HCT116 (cell line): Measurements from ENCODE around the gene CYP3A5. TPM values are rescaled to one million over a fixed set of nuclear protein-coding genes. Genes with fewer than 3 reads are reported as not detected.
A peak's percentile ranks its signal among the peaks of the same experiment; 100 is the strongest.

ENCODE experiments used
- ATAC-seq: fragments of 200-7000 bp; cut with Tn5 transposase; 2 replicates; pipeline ENCODE4 v1.9.1; 2020; ENCODE audit warnings: mild to moderate bottlenecking, moderate library complexity
- BruUV-seq: library from RNA; stranded (reverse); fragments of 400-500 nt; replicated peaks from 2 replicates; lab custom pipeline; 2021; lab: Mats Ljungman, UMichigan
- CTCF ChIA-PET: fragments of 300-600 bp; sonication (Branson Sonifier 250); formaldehyde crosslinking; loops from one replicate; lab custom pipeline; 2021; ENCODE audit warnings: antibody characterized with exemption; lab: Charles Lee
- POLR2A ChIA-PET: fragments of 300-600, 350-600 bp; sonication (Branson Sonifier 250); formaldehyde crosslinking; loops from one replicate; lab custom pipeline; 2021; ENCODE audit warnings: antibody characterized with exemption; lab: Charles Lee
- RAD21 ChIA-PET, 2 experiments: fragments of 300-600 bp; sonication (Branson Sonifier 250); formaldehyde crosslinking; loops; one replicate each; lab custom pipeline; 2023; ENCODE audit warnings: low total read pairs in 2 of 2; ENCODE audit not compliant: uncharacterized antibody in 2 of 2, unreplicated experiment in 2 of 2, low non-redundant PET in 1 of 2; lab: Charles Lee
- DNase-seq: peaks from one replicate; pipeline ENCODE4 v3.0.0-alpha.2; 2010; ENCODE audit warnings: low read depth, low spot score
- H2AFZ ChIP-seq: fragments of 200-600 bp; shearing (Covaris generic), sonication (generic); 2 replicates; pipeline ENCODE4 v1.6.1; 2017; ENCODE audit warnings: low read depth, mixed run types, mixed read lengths, antibody characterized with exemption, low read length; ENCODE audit not compliant: poor library complexity, severe bottlenecking
- H3K27ac ChIP-seq: 2 replicates; pipeline ENCODE4 v1.5.1; 2012; ENCODE audit warnings: low read depth, low read length
- H3K27me3 ChIP-seq: fragments of 200-600 bp; sonication (generic); 2 replicates; pipeline ENCODE4 v1.6.1; 2016; ENCODE audit warnings: mixed run types, low read length, mixed read lengths; ENCODE audit not compliant: insufficient read depth
- H3K36me3 ChIP-seq, 2 experiments: fragments of 200-500 bp in 1 of 2; fragments of 200-600 bp in 1 of 2; sonication (Bioruptor generic) in 1 of 2; sonication (generic) in 1 of 2; 2 replicates each; pipeline versions ENCODE4 v1.5.1 to v1.6.1; 2014 to 2016; ENCODE audit warnings: low read length in 2 of 2, inconsistent platforms in 1 of 2, mixed read lengths in 1 of 2, mixed run types in 1 of 2; ENCODE audit not compliant: insufficient read depth in 2 of 2, control insufficient read depth in 1 of 2
- H3K4me1 ChIP-seq, 2 experiments: fragments of 200-600 bp in 1 of 2; sonication (generic) in 1 of 2; 2 replicates each; pipeline versions ENCODE4 v1.5.1 to v1.6.1; 2012 to 2017; ENCODE audit warnings: low read length in 2 of 2, inconsistent platforms in 1 of 2, mild to moderate bottlenecking in 1 of 2, mixed read lengths in 1 of 2, mixed run types in 1 of 2, moderate library complexity in 1 of 2; ENCODE audit not compliant: insufficient read depth in 2 of 2, control insufficient read depth in 1 of 2
- H3K4me2 ChIP-seq: fragments of 200-600 bp; sonication (generic); 2 replicates; pipeline ENCODE4 v1.6.1; 2017; ENCODE audit warnings: mixed run types, low read length, mixed read lengths
- H3K4me3 ChIP-seq, 2 experiments: fragments of 200-600 bp in 1 of 2; sonication (generic) in 1 of 2; replicated peaks in 1 of 2; 2 replicates each; pipeline ENCODE4 v1.5.1; 2011 to 2016; ENCODE audit warnings: low read length in 2 of 2, control low read depth in 1 of 2, low read depth in 1 of 2, mild to moderate bottlenecking in 1 of 2, mixed read lengths in 1 of 2, mixed run types in 1 of 2
- H3K79me2 ChIP-seq: fragments of 200-600 bp; sonication (generic); 2 replicates; pipeline ENCODE4 v1.6.1; 2017; ENCODE audit warnings: mild to moderate bottlenecking, mixed run types, low read length, moderate library complexity, mixed read lengths; ENCODE audit not compliant: insufficient read depth
- H3K9ac ChIP-seq: fragments of 200-600 bp; sonication (generic); 2 replicates; pipeline ENCODE4 v1.6.1; 2016; ENCODE audit warnings: low read length, mixed read lengths
- H3K9me2 ChIP-seq: fragments of 200-600 bp; sonication (generic), shearing (Covaris generic); 2 replicates; pipeline ENCODE4 v1.6.1; 2017; ENCODE audit warnings: mixed run types, mild to moderate bottlenecking, moderate library complexity; ENCODE audit not compliant: insufficient read depth
- H3K9me3 ChIP-seq, 2 experiments: fragments of 200-500 bp in 1 of 2; fragments of 200-600 bp in 1 of 2; sonication (Bioruptor generic) in 1 of 2; sonication (generic) in 1 of 2; 2 replicates each; pipeline ENCODE4 v1.6.1; 2014 to 2017; ENCODE audit warnings: low read length in 2 of 2, mixed read lengths in 2 of 2, inconsistent platforms in 1 of 2, low read depth in 1 of 2, mild to moderate bottlenecking in 1 of 2, mixed run types in 1 of 2, moderate library complexity in 1 of 2; ENCODE audit not compliant: control insufficient read depth in 1 of 2, insufficient read depth in 1 of 2
- H4K20me1 ChIP-seq: fragments of 200-600 bp; sonication (generic), shearing (Covaris generic); 2 replicates; pipeline ENCODE4 v1.6.1; 2017; ENCODE audit warnings: mixed run types, mild to moderate bottlenecking, moderate library complexity; ENCODE audit not compliant: insufficient read depth
- CBX3 ChIP-seq: IDR thresholded peaks from 2 replicates; pipeline ENCODE4 v1.6.1; 2012; ENCODE audit warnings: low read depth
- ELF1 ChIP-seq: IDR thresholded peaks from 2 replicates; pipeline ENCODE4 v1.6.1; 2012; ENCODE audit warnings: low read depth, borderline replicate concordance
- ZNF274 ChIP-seq: fragments of 200-500 bp; sonication (Bioruptor generic); IDR thresholded peaks from 2 replicates; pipeline ENCODE4 v1.6.1; 2014; ENCODE audit warnings: mild to moderate bottlenecking, low read depth, low read length, inconsistent platforms
- intact Hi-C: fragments of 100-400 bp; cut with micrococcal nuclease; formaldehyde crosslinking; loops from 2 replicates; pipeline ENCODE4 v1.10.0; 2022
- total RNA-seq: library from RNA; stranded (reverse); gene quantifications from one replicate; pipeline ENCODE4 v1.2.1, GENCODE V29; 2021; ENCODE audit not compliant: unreplicated experiment
- TF ChIP-seq, protein P1 (sequence below), 3 experiments: fragments of 200-600 bp in 1 of 3; sonication (generic) in 1 of 3; IDR thresholded peaks in 2 of 3; conservative IDR thresholded peaks in 1 of 3; 2 replicates each; pipeline ENCODE4 v1.5.1; 2012 to 2017; ENCODE audit warnings: low read depth in 2 of 3, low read length in 2 of 3, antibody characterized with exemption in 1 of 3, borderline replicate concordance in 1 of 3, control low read depth in 1 of 3, mild to moderate bottlenecking in 1 of 3, mixed read lengths in 1 of 3, mixed run types in 1 of 3, moderate library complexity in 1 of 3; ENCODE audit not compliant: insufficient read depth in 1 of 3

CYP3A5 gene
- total RNA-seq, 1 experiment from 2014 or later = 1.5 TPM

DNA sequence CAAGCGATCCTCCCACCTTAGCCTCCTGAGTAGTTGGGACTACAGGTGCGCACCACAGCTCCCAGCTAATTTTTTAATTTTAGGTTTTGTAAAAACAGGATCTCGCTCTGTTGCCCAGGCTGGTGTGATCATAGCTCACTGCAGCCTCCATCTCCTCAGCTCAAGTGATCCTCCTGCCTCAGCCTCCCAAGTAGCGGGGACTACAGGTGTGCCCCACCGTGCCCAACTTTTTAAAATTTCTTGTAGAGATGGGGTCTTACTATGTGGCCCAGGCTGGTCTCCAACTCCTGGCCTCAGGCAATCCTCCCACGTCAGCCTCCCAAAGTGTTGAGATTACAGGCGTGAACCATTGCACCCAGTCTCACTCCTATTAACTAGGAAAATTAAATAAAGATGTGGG is 74.3 kb downstream of the CYP3A5 start:
- no peak overlapping the region for H3K4me3 ChIP-seq
- no TSS peak for BruUV-seq
- H3K27me3 ChIP-seq = no peaks in the 10 kb centered on the region
- H2AFZ ChIP-seq = no peak overlapping the region
- no peaks in the 10 kb centered on the region for H3K4me1 ChIP-seq
- intact Hi-C loops = no loop called here
- CTCF ChIA-PET = no interaction called here
- TF ChIP-seq ZNF274 = no peak
- no peak for TF ChIP-seq ELF1
- TF ChIP-seq, all 23 proteins: peak for 0
- Histone ChIP-seq H3K36me3 (no peaks in the 10 kb centered on the region), H4K20me1 (no peaks in the 10 kb centered on the region), H3K4me2 (no peak overlapping the region), H3K79me2 (no peaks in the 10 kb centered on the region), H3K9me3 (no peaks in the 10 kb centered on the region), H3K9me2 (no peaks in the 10 kb centered on the region), H3K27ac (no peak overlapping the region), H3K9ac (no peak overlapping the region)
- ChIA-PET RAD21 (no interaction called here), POLR2A (interaction anchor here (1.6 kb wide), 1 partner anchor 10 kb away, joined by 4 read pairs; no protein-coding TSS in a partner anchor)
- no peak for DNase-seq
- no peak for ATAC-seq

DNA sequence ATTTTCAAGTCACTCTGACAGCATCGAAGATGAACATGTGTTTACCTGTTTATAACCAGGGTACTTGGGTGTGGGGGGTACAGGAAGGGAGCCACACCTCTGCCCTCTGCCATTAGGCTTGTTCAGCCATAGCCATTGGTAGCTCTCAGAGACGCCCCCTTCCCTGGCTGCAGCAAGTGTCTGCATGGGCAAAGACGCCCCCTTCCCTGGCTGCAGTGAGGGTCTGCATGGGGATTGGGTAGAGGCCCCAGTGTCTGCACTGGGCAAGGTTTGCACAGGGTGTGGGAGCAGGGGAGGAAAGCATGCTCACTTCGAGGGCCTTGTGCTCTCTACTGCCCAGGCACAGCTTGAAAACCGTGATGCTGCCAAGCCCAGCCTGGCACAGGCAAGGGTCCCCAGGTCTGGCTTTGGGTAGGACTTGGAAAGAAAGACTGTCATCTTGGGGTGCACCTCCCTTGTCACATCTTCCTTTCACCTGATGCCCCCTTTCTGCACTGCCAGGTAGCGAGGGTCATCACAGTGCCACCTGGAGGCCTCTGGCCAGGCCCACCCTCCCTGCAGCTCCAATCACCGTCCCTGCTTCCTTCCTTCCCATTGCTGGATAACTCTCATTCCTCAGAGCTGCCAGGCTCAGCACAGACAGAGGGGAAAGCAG is 78.0 kb downstream of the CYP3A5 start:
- Histone ChIP-seq H3K9ac (no peak overlapping the region), H3K79me2 (no peaks in the 10 kb centered on the region)
- no TSS peak for BruUV-seq
- no peak for DNase-seq
- TF ChIP-seq, protein P1, sequence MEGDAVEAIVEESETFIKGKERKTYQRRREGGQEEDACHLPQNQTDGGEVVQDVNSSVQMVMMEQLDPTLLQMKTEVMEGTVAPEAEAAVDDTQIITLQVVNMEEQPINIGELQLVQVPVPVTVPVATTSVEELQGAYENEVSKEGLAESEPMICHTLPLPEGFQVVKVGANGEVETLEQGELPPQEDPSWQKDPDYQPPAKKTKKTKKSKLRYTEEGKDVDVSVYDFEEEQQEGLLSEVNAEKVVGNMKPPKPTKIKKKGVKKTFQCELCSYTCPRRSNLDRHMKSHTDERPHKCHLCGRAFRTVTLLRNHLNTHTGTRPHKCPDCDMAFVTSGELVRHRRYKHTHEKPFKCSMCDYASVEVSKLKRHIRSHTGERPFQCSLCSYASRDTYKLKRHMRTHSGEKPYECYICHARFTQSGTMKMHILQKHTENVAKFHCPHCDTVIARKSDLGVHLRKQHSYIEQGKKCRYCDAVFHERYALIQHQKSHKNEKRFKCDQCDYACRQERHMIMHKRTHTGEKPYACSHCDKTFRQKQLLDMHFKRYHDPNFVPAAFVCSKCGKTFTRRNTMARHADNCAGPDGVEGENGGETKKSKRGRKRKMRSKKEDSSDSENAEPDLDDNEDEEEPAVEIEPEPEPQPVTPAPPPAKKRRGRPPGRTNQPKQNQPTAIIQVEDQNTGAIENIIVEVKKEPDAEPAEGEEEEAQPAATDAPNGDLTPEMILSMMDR (IDR thresholded peaks at IDR 0.05 in 2 of 3, conservative IDR thresholded peaks at IDR 0.05 in 1 of 3; ENCODE audit: borderline replicate concordance in 1 of 3, insufficient read depth in 1 of 3, low read depth in 2 of 3, low read length in 2 of 3) = peak; percentile 16 to 29 (median 26); a peak in 4 of 6 replicates
- TF ChIP-seq CBX3 = no peak
- TF ChIP-seq, all 23 proteins: peak for 1
- ChIA-PET RAD21 (no interaction called here), CTCF (no interaction called here), POLR2A (no interaction called here)
- no peaks in the 10 kb centered on the region for H3K4me1 ChIP-seq
- H2AFZ ChIP-seq = no peak overlapping the region
- no peaks in the 10 kb centered on the region for H3K9me3 ChIP-seq
- ATAC-seq = peak; percentile 61
- no peaks in the 10 kb centered on the region for H3K36me3 ChIP-seq
- no peak overlapping the region for H3K27ac ChIP-seq
- H4K20me1 ChIP-seq = no peaks in the 10 kb centered on the region
- no peak overlapping the region for H3K4me3 ChIP-seq
- H3K27me3 ChIP-seq = no peaks in the 10 kb centered on the region
- no peak overlapping the region for H3K4me2 ChIP-seq
- no peaks in the 10 kb centered on the region for H3K9me2 ChIP-seq
- intact Hi-C loops = no loop called here
